ENCODE measurements around the gene FXR2. TPM values are rescaled to one million over a fixed set of nuclear protein-coding genes. Genes with fewer than 3 reads are reported as not detected.

The FXR2 gene
- total RNA-seq, 1 donor from 2014 or later = 37.9 TPM

DNA sequence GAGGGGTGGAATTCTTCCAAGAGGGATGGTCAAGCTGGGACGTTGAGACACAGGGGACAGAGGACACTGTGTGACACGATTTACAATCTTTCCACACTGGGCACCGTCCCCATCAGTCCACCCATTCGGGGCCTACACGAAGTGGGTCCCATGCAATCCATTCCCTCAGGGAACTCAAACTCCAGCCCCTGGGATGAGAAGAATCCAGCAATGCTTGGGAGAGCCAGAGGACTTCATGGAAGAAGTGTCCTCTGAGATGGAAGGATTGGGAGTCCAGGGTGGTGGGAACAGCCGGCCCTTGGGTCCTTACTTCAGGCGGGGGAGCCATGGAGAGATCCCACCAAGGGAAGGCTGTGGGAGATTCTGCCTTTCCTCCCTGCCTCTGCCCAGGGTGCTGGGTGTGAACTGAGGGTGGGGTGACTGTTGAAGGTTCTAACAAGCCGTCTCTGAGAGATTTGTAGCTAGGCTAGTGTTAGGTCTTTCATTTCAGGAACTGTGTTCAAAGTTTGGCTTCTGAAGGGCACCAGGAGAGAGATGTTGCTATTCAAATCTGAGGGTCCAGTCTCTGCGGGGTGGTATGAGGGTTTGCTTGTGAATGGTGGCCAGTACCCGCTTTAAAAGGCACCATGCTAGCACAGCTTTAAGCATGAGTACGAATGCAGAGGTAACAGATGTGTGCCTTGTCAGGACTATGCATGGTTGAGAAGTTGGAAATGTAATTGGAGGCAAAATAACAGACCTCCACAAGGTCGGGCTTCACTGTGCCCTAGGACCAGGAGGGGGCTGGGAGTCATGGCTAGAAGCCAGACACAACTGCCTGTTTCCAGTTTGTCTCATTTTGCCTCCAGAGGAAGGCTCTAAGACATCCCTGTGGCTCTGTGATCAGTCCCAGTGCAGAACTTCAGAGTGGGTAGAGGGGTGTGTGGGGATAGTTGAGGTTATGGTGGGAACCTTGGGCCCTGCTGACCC is 38.0 kb upstream of the FXR2 start:
- Mint-ChIP-seq H3K4me1 (ENCODE audit: unreplicated experiment) (peaks cover 33% of the 10 kb centered on the region), H3K36me3 (ENCODE audit: low read depth, unreplicated experiment) (peaks cover 18% of the 10 kb centered on the region), H3K4me3 (ENCODE audit: unreplicated experiment) (peak overlapping the region; percentile 81), H3K27me3 (ENCODE audit: unreplicated experiment) (peaks cover 31% of the 10 kb centered on the region), H3K9me3 (ENCODE audit: unreplicated experiment) (no peaks in the 10 kb centered on the region), H3K27ac (ENCODE audit: unreplicated experiment) (peak overlapping the region; percentile 18)
- no peak for DNase-seq (ENCODE audit: low spot score)
- TF ChIP-seq CTCF (IDR thresholded peaks at IDR 0.05; ENCODE audit: unreplicated experiment) = no peak

DNA sequence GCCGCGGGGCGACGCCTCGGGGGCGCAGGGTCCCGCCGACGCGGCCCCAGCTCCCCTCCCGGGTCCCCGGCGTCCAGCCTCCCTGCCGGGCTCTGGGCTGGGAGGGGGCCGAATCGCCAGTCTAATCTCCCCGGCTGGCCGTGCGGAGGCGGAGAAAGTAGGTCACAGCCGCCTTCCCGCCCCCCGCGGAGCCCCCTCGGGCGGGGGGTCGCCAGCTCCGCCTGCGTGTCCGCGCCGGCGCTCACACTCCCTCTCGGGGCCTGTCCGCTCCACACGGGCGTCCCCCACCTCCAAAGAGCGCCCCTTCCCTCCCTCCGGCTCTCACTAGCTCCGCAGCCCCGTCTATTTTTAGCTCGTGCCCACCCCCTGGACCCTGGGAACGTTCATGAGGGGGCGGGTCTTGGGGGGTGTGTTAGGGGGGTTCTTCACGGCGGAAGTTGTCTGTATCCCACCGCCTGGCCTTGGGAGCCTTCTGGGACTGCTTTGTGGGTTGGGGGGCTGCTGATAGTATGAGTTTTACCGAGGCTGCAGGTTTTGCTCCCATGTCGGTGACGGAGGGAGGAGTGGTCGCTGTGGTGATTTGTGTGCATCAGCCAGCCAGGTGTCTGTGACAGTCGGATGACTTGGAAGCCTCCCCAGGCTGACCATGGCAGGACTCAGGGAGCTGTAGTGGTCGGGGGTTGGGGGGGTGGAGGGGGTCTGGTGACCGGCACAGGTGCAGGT is 37.1 kb upstream of the FXR2 start:
- Mint-ChIP-seq H3K27me3 (ENCODE audit: unreplicated experiment) (peaks cover 25% of the 10 kb centered on the region), H3K9me3 (ENCODE audit: unreplicated experiment) (no peaks in the 10 kb centered on the region), H3K27ac (ENCODE audit: unreplicated experiment) (no peak overlapping the region), H3K4me1 (ENCODE audit: unreplicated experiment) (peaks cover 30% of the 10 kb centered on the region), H3K36me3 (ENCODE audit: low read depth, unreplicated experiment) (peaks cover 18% of the 10 kb centered on the region), H3K4me3 (ENCODE audit: unreplicated experiment) (peak overlapping the region; percentile 81)
- DNase-seq (ENCODE audit: low spot score) = no peak
- no peak for TF ChIP-seq CTCF (IDR thresholded peaks at IDR 0.05; ENCODE audit: unreplicated experiment)

DNA sequence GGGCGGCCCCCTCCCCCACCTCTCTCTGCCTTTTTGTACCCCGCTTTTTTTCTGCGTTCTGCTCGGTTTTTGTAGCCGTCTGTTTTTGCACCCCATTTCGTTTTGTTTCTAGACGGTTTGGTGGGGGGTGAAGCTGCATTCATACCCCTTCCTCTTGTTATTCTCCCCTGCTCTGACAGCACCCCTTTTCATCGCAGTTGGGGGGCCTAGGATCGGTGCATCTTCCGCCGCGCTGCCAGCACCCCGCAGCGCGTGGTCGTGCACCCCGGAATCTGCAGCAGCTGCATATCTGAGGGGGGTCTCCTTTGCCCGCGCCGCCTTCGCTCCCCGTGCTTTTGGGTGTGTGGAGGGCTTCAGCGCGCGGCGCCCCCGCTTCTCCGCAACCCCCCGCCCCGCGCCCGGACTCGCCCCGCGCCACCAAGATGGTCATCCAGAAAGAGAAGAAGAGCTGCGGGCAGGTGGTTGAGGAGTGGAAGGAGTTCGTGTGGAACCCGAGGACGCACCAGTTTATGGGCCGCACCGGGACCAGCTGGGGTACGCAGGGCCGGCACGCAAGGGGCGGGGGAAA is 36.5 kb upstream of the FXR2 start:
- Mint-ChIP-seq H3K4me3 (ENCODE audit: unreplicated experiment) (peak overlapping the region; percentile 88), H3K27ac (ENCODE audit: unreplicated experiment) (no peak overlapping the region), H3K36me3 (ENCODE audit: low read depth, unreplicated experiment) (peaks cover 18% of the 10 kb centered on the region), H3K4me1 (ENCODE audit: unreplicated experiment) (peaks cover 28% of the 10 kb centered on the region), H3K27me3 (ENCODE audit: unreplicated experiment) (peaks cover 24% of the 10 kb centered on the region), H3K9me3 (ENCODE audit: unreplicated experiment) (no peaks in the 10 kb centered on the region)
- TF ChIP-seq CTCF (IDR thresholded peaks at IDR 0.05; ENCODE audit: unreplicated experiment) = no peak
- DNase-seq (ENCODE audit: low spot score) = no peak

- Mint-ChIP-seq H3K27ac (ENCODE audit: unreplicated experiment) (peak within 1 kb of the TSS; percentile 1), H3K4me1 (ENCODE audit: unreplicated experiment) (peaks cover 26% of the 10 kb centered on the region), H3K4me3 (ENCODE audit: unreplicated experiment) (peak within 1 kb of the TSS; percentile 88), H3K27me3 (ENCODE audit: unreplicated experiment) (peaks cover 24% of the 10 kb centered on the region), H3K9me3 (ENCODE audit: unreplicated experiment) (no peaks in the 10 kb centered on the region), H3K36me3 (ENCODE audit: low read depth, unreplicated experiment) (peaks cover 18% of the 10 kb centered on the region)
- DNase-seq (ENCODE audit: low spot score) = peak; percentile 64
- no peak for TF ChIP-seq CTCF (IDR thresholded peaks at IDR 0.05; ENCODE audit: unreplicated experiment)
These were observed 35.9 kb upstream of the FXR2 start, which contains the start of gene ATP1B2 for GRCh38 chr17:7650509-7651096. TSS of gene ATP1B2 (plus strand) at chr17:7650926. CDS start at chr17:7651519, 593 bp downstream.

Data from endothelial cell (in vitro differentiated cells).